GM19452 (cell line): Measurements from ENCODE around the gene MYH15.

Experiments used
- ATAC-seq: cut with Tn5 transposase; IDR thresholded peaks from one replicate; pipeline ENCODE4 v1.9.1; 2021; ENCODE audit not compliant: unreplicated experiment

MYH15 gene

DNA sequence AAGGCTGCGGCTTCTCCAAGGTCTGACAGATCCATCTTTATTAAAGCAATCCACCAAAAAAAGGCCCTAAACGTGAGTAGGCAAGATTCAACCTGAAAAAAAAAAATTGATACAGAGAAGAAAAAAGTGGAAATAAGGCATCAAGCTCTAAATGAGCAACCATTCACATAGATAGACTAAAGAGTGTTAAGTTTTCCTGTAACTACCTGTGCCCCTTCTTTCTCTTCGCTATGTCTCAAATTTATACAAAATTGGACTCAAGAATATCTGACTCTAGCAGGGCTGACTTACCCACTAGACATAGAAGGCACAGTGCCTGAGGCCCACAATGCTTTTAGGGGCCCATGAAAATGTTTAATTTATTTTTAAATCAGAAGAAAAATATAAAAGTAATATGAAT lies at the start of gene MYH15:
MYH15 (minus strand) TSS at position 101 of the 400 bp plus-strand sequence; CDS start at position 35, 66 bp downstream.
- no peak for ATAC-seq

DNA sequence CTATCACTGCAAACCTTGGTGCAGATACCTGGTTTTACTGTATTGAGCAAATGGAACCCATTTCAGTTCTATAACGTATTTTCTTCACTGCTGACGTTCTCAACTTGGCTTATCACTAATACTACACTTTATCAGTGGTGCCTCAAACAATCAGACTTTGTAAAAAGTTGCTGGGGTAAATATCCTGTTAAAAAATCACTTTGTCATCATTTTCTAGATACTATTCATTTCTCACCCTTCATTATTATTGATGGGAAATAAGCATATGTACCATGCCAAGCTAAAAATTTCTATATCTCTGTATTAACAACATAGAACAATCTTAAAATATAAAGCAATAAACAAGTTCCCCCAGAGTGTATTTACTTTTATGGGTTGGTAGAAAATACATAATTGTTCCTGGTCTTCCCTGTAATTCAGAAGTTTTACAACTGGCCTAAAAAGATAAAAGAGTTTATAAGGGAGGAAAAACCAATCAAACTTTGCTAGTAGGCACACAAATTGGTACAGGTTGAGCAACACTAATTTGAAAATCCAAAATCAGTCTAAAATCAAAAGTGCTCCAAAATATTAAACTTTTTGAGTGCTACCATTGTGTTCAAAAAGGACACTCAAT lies 45.7 kb upstream of the MYH15 start:
- ATAC-seq = no peak

DNA sequence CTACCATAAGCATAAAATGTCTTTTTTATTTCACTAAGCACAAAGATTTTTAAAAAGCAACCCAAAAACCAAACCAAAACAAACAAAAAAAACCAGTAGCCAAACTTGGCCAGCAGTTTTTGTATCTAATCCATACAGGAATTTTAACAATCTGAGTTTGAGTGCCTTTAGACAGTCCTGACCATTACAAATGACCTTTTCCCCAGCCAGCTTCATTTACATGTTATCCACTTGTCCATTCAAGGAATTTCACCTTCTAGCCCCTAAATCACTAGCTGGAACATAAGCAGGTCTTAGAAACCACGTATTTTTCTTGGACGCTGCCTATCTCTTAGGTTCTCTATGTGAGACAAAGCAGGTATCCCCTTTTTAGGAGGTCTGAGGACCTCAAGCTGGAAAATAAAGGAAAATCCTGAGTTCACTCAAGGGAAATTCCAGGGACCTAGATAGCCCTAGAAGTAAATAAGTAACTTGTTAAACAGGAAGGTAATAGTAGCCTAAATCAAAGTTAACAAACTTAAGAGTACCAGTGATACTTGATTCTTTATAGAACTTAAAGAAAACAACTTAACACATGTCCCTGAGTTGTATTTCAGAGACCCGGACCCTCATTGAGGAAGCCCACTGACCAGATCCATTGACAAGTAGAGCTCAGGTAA lies 44.6 kb upstream of the MYH15 start:
- no peak for ATAC-seq

DNA sequence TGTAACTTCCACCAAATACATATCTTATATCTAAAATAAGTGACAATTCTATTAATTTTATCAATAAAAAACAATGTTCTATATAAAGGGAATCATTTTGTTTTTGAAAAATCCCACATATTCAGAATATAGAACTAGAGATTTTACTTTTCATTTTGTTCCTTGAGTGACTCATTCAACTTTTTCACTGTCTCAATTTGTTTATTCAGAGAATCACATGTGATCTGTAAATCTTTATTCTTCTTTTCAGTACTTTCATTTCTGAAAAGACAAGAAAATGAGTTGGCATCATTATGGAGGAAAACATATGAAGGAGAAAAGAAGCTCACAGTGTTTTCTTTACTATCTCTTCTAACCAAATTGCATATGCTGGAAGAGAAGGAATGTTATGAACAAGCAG lies 43.8 kb upstream of the MYH15 start:
- ATAC-seq = no peak

DNA sequence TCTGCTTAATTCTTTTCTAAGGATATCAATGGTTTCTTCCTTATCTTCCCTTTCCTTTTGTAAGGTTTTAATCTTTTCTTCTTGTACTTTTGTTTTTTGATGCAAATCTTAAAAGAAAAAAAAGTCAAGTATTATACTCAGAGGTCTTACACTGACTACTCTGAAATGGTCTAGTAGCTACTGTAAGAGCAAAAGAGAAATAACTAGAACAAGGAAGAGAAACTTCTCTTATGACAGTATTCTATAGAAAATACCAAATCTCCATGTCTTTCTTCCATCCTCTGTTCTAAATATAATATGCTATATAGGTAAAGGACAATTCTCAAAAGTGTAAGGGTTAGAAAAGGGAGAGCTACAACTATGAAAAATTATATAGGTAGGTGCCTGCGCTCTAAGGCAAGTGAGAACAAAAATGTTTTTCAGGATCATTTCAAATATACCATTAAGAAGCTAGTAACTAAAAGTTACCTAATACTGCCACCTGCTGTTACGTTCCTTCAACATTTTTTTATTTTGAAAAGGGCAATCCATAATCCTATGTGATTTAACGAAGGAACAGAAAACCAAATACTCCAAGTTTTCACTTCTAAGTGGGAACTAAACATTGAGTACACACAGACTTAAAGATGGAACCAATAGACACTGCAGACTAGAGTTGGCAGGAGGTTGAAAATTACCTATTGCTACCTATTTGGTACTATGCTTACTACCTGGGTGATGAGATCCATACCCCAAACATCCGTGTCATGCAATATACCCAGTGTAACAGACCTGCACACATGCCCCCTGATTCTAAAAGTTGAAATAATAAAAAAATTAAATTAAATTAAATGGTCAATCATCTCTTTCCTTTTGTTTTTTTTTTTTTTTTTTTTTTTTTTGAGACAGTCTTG lies 42.1 kb upstream of the MYH15 start:
- no peak for ATAC-seq

DNA sequence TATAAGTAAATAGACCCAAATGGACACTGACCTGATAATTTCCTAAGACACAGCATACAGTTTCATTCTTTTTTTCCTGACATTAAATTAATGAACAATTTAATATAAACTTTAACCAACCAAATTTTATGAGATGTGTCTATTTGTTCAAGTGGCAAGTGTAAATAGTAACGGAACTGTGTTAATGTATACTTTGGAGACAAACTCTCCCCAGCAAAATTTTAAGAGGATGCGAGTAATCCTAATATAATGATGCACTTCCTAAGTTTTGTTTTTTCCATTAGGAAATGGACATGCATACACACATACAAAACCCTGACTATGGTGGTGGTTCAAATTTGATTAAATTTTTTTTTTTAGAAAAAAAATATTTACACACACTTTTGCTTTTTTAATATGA lies 38.5 kb upstream of the MYH15 start:
- no peak for ATAC-seq

DNA sequence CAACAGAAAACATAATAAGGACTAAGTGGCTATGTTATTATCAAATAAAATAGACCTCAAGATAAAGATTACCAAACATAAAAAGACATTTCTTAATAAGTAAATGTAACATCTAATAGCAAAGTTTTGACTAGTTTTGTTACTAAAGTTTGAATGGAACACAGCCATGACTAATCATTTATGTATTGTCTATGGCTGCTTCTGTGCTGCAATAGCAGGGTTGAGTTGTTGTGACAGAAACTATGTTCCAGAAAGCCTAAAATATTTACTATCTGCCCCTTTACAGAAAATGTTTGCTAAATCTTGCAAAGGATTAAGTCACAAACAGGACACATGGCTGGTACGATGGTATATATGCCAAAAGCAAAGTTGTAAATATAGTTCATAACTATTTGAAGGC lies 37.9 kb upstream of the MYH15 start:
- ATAC-seq = no peak

DNA sequence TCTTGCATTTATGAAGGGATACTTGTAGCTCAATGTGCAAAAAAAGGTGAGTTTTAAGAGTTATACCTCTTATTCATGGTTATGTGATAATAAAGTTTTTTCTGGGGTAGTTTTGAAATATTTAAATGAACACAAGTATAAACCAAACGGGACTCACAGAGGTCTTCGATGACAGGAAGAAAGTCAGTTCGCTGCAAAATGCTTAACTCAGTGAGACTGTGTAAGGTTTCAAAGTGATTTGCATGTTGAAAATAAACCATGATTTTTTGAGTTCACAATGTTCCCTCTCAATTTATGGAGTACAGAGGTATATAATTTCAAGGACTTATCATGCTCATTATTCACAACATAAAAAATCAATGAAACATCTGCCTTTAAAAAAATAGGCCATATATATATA lies 36.3 kb upstream of the MYH15 start:
- no peak for ATAC-seq

DNA sequence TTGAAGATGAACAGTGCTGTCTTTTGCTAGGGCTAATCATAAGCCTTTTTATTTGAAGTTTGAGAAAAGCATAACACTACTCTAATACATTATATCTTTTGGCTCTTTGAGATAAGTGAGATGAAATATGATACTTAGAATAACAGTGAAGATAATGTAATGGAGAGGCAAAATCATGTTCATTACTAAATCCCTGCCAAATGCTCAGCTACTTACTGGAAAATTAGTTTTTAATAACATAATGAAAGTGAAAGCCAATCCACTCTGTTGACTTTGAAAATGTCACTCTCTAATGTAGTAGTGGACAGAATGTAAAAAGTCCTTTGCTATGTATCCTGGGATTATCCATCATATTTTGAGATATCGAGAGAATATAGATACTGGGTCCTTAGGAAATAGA lies 35.9 kb upstream of the MYH15 start:
- no peak for ATAC-seq

DNA sequence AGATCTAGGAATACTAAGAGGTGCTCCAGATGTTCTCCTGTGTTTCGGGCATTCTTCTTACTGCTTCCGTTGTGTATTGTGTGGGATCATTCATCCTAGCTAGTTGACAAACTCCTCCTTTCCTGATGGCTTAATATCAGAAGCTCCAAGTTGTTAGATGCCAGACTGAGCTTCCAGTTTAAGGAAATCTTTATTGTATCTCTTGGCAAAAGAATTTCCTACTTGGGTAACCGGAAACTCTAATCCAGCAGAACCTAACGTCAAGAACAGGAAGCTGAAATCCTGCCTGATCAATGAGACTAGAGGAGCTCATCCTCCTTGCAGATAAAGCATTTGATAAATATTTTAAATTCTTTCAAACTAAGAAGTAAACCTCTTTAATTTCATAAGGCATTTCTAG lies 27.7 kb upstream of the MYH15 start:
- ATAC-seq = no peak

DNA sequence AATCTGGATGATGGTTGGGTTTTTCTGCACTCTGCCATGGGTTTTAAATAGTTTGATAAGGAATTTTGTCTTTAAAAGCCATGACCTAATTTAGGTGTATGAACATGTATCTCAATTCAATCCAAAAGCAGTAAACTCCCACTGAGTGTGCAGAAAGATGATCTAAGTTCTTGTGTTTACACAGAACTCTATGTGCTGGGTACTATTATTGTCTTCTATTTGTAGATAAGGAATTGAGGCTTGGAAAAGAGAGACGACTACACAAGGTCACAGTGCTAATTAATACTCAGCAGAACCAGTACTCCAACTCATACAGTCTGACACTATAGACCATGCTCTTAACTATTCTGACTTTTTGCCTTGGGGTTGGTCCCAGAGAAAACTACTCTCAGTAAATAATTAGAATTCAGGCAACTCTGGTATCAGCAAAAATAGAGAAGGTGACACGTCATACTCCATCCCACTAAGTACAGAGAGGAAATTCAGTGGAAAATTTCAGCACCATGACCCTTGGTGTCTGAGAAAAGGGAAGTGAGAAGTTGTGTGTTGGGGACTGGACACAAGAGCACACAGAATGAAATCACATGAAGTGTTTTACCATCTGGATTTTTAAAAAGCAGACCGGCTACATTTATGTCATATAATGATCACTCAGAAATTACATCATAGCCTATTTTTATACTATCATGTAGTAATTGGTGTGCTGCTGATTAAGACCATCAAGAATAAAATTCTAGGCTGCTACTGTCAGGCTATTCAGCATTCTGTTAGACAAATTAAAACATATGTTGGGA lies 18.3 kb upstream of the MYH15 start:
- peak; percentile 94 for ATAC-seq

DNA sequence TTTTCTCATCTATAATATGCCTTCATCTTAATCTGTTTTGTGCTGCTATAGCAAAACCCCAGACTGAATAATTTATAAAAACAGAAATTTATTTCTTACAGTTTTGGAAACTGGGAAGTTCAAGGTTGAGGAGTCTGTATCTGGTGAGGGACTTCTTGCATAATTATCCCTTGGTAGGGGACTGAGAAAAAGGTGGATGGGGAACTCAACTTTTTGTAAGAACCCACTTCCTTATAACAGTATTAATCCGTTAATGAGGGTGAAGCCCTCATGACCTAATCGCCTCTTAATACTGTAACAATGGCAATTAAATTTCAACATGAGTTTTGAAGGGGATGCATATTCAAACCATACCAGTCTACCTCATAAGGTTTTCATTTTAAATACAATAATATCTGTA lies 17.4 kb upstream of the MYH15 start:
- no peak for ATAC-seq

DNA sequence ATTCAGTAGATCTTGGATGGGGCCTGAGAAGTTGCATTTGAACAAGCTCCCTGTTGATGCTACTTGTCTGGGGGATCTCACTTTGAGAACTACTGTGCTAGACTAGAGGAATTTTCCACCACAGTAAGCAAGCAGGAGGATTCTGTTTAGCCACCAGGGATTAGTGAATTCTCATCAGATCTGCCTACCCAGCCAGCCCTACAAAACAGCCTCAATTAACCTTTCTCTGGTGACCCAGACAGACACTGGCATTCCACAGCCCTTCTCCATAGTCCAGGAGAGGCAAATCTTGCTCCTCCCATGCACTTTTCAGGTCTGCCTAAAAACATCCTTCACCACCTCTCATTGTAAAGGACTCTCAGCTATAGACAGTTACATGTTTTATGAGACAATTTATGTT lies 16.7 kb upstream of the MYH15 start:
- ATAC-seq = no peak

DNA sequence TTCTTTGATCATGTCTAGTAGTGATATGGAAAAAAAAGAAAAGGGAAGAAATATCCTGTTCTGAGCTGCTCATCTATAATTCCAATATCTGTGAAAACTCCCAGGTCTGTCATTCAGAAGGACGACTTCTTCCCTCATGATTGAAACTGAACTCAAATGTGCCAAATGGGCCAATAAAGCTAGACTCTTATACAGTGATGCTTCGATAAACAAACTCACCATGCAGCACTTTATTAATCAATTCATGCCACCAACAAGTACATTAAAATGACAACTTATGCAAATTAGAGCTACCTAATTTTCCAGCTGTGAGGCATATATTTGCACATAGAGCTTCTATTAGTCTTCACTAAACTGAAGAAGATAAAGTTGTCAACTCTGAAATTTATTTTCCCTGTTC lies 15.6 kb upstream of the MYH15 start:
- no peak for ATAC-seq

DNA sequence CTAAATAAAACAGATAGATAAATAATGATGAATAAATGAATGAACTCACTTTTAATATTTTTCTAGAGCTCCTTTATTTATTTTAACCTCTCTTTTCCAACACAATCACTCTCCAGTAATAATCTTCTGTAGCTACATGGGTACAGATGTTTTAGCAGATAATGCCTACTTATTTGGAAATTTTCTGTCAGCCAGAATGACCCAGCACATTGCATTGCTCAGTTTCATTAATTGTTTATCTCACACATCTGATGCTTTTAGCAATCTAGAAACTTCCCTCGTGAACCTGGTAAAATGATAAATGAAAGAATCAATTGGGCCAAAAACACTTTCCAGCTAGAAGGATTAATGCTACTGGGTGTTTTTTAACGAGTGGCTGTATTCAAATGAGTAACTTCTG lies 14.9 kb upstream of the MYH15 start:
- ATAC-seq = no peak

DNA sequence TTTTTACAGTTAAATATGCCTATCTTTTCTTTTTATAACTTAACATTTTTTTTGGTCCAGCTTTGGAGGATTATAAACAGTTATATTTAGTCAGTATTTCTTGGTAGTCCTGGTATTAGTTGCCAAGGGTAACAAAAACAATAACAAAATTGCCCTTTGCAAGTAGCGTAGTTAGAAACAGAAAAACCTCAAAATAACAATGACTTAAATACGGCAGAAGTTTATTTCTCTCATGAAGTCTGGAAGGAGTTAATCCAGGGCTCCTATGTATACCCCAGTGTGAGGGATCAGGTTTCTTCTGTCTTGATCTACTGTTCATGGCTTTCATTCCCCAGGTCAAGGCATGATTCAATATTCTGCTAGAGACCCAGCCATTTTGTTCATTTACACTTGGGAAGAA lies 14.1 kb upstream of the MYH15 start:
- no peak for ATAC-seq

DNA sequence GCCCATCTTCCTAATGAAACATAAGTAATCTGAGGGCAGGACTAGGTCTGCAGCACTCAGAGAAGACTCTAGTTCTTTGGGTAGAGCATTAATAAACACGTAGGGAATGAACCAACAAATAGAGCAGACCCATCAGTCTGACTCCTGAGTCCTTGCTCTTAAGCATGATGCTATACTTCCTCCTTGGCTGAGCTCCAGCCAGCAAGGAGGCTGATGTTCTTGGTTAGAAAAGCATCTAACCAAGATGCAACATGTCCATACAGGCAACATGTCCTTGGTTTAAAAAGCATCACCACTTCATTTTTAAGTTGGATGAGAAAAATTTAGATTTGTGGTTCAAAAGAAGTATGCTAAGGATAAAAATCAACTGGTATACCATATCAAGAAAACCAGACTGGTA lies 8.5 kb upstream of the MYH15 start:
- no peak for ATAC-seq

DNA sequence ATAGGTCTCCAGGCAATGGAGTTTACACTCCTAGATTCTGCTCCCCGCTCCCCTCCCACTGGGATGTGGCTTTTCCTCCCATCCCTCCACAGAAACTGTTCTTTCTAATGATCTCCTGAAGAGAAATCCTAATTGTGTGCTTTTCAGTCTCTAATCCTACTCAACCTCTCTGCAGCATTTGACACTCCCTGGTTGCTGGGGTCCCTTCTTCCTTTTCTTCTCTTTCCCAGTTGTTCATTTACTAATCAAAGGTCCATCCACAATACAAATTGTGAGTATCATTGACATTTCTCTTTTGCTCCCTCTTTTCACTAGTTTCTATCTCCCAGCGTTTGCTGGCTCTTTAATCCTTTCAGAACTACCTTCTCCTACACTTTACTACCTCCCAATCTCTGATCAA lies 6.5 kb upstream of the MYH15 start:
- ATAC-seq = no peak

DNA sequence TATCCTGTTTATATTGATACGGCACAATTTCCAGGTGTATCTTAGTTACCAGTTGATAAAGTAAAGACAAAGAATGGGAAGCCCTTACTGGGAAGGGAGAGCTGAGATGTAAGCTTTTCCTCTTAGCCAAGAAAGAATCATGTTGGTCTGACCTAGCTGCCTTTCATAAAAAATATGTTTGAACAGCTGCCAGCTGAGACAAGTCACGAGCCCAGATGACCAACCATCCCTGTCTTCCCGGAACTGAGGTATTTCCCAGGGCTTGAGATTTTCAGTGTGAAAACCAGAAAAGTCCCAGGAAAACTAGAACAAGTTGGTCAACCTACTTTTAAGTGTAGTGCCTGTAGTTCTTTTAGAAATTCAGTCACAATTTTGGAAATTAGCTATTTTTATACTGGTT lies 3.6 kb upstream of the MYH15 start:
- ATAC-seq = no peak

DNA sequence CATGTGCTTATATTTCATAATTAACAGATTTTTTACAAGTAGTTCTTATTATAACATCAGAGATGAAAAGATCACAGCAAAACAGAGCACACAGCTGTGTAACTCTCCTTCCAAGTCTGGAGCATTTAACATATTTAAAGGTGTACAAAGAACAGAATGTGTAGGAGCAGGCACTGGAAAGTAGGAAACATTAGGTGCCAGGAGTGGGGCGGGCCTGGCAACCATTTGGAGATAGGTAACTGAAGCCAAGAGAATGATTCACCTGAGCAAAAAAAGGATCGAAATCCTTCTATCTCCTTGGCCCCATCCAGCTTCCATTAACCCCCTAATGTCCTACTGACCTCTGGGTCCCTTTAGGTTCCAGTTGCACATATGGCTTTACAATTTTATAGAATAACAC lies 2.3 kb upstream of the MYH15 start:
- no peak for ATAC-seq

DNA sequence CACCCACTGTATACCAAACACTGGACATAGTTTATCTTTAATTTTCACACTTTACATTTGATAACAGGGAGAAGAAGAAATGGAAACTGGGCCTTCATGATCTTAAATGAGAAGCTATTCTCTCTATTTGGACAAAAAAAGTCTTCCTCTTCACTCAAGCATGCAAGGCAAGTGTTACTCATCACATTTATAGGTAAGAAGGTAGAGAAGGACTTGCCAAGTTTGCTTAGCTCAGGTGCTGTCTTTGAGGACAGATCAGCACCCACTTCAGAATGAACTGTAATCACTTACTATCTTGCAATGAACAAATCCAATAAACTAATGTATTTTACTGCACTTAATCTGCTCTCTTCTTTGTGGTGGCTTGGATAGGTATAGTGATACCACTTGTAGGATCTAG lies 1.1 kb upstream of the MYH15 start:
- ATAC-seq = no peak
